Vagina (tissue), 2 donors: ENCODE measurements around the gene CSNK2A1.

Experiments
- CTCF ChIP-seq, 3 experiments: fragments of 450-650 bp in 2 of 3; fragments of 200-600 bp in 1 of 3; sonication (generic) in 1 of 3; IDR thresholded peaks; one replicate each; pipeline ENCODE4 v1.5.1; 2017 to 2019; ENCODE audit warnings: antibody characterized with exemption in 3 of 3, mild to moderate bottlenecking in 2 of 3, moderate library complexity in 2 of 3
- POLR2A ChIP-seq, 2 donors: fragments of 450-650 bp; IDR thresholded peaks; one replicate each; pipeline ENCODE4 v1.6.1; 2017; ENCODE audit warnings: antibody characterized with exemption in 2 of 2, mild to moderate bottlenecking in 2 of 2, moderate library complexity in 2 of 2
- POLR2AphosphoS5 ChIP-seq, 2 donors: sonication (generic); formaldehyde crosslinking; IDR thresholded peaks; one replicate each; pipeline ENCODE4 v1.9.0; 2017; ENCODE audit warnings: antibody characterized with exemption in 2 of 2, mild to moderate bottlenecking in 2 of 2, low read depth in 1 of 2; ENCODE audit not compliant: insufficient read depth in 1 of 2

- TF ChIP-seq CTCF (IDR thresholded peaks at IDR 0.05), result no peak
- no peak for TF ChIP-seq POLR2AphosphoS5 (IDR thresholded peaks at IDR 0.05; ENCODE audit: insufficient read depth in 1 of 2, low read depth in 1 of 2)
- TF ChIP-seq POLR2A (IDR thresholded peaks at IDR 0.05), result no peak
These were observed 73.7 kb downstream of the CSNK2A1 start for GRCh38 chr20:469746-470490.
